Testis (tissue), 3 donors: ENCODE data around the gene KCTD21. TPM values are rescaled to one million over a fixed set of nuclear protein-coding genes. Genes with fewer than 3 reads are reported as not detected.
A peak's percentile ranks its signal among the peaks of the same experiment; 100 is the strongest.

Experiments
- DNase-seq: peaks from one replicate; pipeline ENCODE4 v3.0.0-alpha.2; 2019
- H3K27ac ChIP-seq, 2 donors: fragments of 200-600 bp; sonication (generic); one replicate each; pipeline ENCODE4 v1.5.1; 2019
- H3K27me3 ChIP-seq: fragments of 200-600 bp; sonication (generic); one replicate; pipeline ENCODE4 v1.5.1; 2019
- H3K36me3 ChIP-seq: fragments of 200-600 bp; sonication (generic); one replicate; pipeline ENCODE4 v1.5.1; 2017; ENCODE audit warnings: low read depth; ENCODE audit errors: missing control alignments
- H3K4me1 ChIP-seq: fragments of 200-600 bp; sonication (generic); one replicate; pipeline ENCODE4 v1.5.1; 2019
- H3K4me3 ChIP-seq, 2 donors: fragments of 200-600 bp; sonication (generic); one replicate each; pipeline ENCODE4 v1.5.1; 2017 to 2019
- H3K9me3 ChIP-seq: fragments of 200-600 bp; sonication (generic); one replicate; pipeline ENCODE4 v1.5.1; 2017
- POLR2A ChIP-seq: fragments of 450-650 bp; IDR thresholded peaks from one replicate; pipeline ENCODE4 v1.6.1; 2017; ENCODE audit warnings: antibody characterized with exemption, mild to moderate bottlenecking, moderate library complexity
- WGBS, 2 donors: methylation state at CpG; one replicate each; pipeline ENCODE4 v1.1.5; 2018; 5-methylcytosine and 5-hydroxymethylcytosine counted together
- intact Hi-C: fragments of 100-400 bp; cut with DNase I; formaldehyde crosslinking; loops from one replicate; pipeline ENCODE4 v1.15.1; 2023; ENCODE audit warnings: low total_unique reads
- polyA plus RNA-seq: library from polyadenylated mRNA; stranded (reverse); fragments of 350-450 nt; fragmentation: Illumina TruSeq; extraction: RNeasy Lipid Tissue Mini Kit (QIAGEN cat#74804); gene quantifications from one replicate; pipeline ENCODE4 v1.2.3, GENCODE V29; 2014; ENCODE audit warnings: low read depth, low replicate concordance; ENCODE audit not compliant: insufficient read depth
- total RNA-seq, 2 donors: library from RNA; depleted of rRNA; stranded (reverse); fragments of >200 nt; gene quantifications; one replicate each; pipeline ENCODE4 v1.2.3, GENCODE V29; 2016
- TF ChIP-seq, protein P1 (sequence below), 3 experiments: fragments of 450-650 bp in 2 of 3; fragments of 200-600 bp in 1 of 3; sonication (generic) in 1 of 3; IDR thresholded peaks; one replicate each; pipeline ENCODE4 v1.5.1; 2016 to 2019; ENCODE audit warnings: antibody characterized with exemption in 3 of 3, mild to moderate bottlenecking in 2 of 3, moderate library complexity in 1 of 3

KCTD21 gene
- total and polyA plus RNA-seq, 3 donors from 2014 or later, result 10.2 to 14.7 (median 14.2) TPM

DNA sequence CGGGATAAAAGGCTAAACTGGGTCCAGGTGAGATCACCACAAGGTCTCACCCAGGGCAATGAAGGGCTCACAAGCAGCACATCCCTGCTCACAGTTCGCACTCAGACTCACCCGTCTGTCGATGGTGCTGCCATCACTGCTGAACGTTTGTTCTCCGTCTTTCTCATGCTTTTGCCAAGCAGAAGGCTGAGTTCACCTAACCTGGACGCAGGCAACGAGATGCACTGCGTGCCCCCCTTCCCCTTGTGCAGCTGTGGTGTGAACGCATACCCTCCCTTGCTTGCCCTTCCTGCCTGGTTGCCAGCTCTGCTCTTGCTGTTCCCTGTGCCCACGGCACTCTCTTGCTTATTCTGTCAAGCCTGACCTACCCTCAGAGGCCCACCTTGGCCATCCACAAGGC lies 18.0 kb downstream of the KCTD21 start:
- no peak for TF ChIP-seq POLR2A
- TF ChIP-seq, protein P1, sequence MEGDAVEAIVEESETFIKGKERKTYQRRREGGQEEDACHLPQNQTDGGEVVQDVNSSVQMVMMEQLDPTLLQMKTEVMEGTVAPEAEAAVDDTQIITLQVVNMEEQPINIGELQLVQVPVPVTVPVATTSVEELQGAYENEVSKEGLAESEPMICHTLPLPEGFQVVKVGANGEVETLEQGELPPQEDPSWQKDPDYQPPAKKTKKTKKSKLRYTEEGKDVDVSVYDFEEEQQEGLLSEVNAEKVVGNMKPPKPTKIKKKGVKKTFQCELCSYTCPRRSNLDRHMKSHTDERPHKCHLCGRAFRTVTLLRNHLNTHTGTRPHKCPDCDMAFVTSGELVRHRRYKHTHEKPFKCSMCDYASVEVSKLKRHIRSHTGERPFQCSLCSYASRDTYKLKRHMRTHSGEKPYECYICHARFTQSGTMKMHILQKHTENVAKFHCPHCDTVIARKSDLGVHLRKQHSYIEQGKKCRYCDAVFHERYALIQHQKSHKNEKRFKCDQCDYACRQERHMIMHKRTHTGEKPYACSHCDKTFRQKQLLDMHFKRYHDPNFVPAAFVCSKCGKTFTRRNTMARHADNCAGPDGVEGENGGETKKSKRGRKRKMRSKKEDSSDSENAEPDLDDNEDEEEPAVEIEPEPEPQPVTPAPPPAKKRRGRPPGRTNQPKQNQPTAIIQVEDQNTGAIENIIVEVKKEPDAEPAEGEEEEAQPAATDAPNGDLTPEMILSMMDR (IDR thresholded peaks at IDR 0.05), result no peak
- intact Hi-C loops, result no loop called here
- 90% methylated on average over 10 to 11 of the region's 11 CpGs for WGBS, 2 donors
- no peak overlapping the region for H3K4me3 ChIP-seq
- no peaks in the 10 kb centered on the region for H3K9me3 ChIP-seq
- H3K27me3 ChIP-seq, result no peaks in the 10 kb centered on the region
- no peak for DNase-seq
- H3K4me1 ChIP-seq, result peaks cover 29% of the 10 kb centered on the region
- no peaks in the 10 kb centered on the region for H3K36me3 ChIP-seq
- H3K27ac ChIP-seq, result peak overlapping the region in 1 of 2 donors; percentile 87

GRCh38 chr11:78168539-78169477 lies 19.6 kb downstream of the KCTD21 start:
- peak; percentile 65 for DNase-seq
- intact Hi-C loops, result no loop called here

GRCh38 chr11:78166855-78167469 lies 21.5 kb downstream of the KCTD21 start:
- peak overlapping the region in 1 of 2 donors; percentile 74 for H3K27ac ChIP-seq

More at GRCh38 chr11:78168539-78169477, 19.6 kb downstream of the KCTD21 start:
- no peaks in the 10 kb centered on the region for H3K9me3 ChIP-seq
- whole genome bisulfite sequencing, 2 donors, result 39 to 52% methylated on average over 8 to 17 of the region's 17 CpGs
- TF ChIP-seq POLR2A, result no peak
- TF ChIP-seq, protein P1 (IDR thresholded peaks at IDR 0.05), result no peak
- H3K36me3 ChIP-seq, result no peaks in the 10 kb centered on the region
- H3K27me3 ChIP-seq, result no peaks in the 10 kb centered on the region
- H3K4me3 ChIP-seq, result no peak overlapping the region
- H3K4me1 ChIP-seq, result peaks cover 32% of the 10 kb centered on the region
- peak overlapping the region; percentile 70 to 87 for H3K27ac ChIP-seq

GRCh38 chr11:78164471-78164870 lies 24.0 kb downstream of the KCTD21 start:
- H3K4me1 ChIP-seq, result peaks cover 39% of the 10 kb centered on the region
- intact Hi-C loops, result no loop called here
- H3K27ac ChIP-seq, result no peak overlapping the region

More at GRCh38 chr11:78166855-78167469, 21.5 kb downstream of the KCTD21 start:
- intact Hi-C loops, result no loop called here
- no peaks in the 10 kb centered on the region for H3K36me3 ChIP-seq
- H3K9me3 ChIP-seq, result no peaks in the 10 kb centered on the region
- peaks cover 40% of the 10 kb centered on the region for H3K4me1 ChIP-seq
- H3K4me3 ChIP-seq, result no peak overlapping the region
- DNase-seq, result no peak
- no peak for TF ChIP-seq POLR2A
- TF ChIP-seq, protein P1 (IDR thresholded peaks at IDR 0.05), result no peak
- H3K27me3 ChIP-seq, result no peaks in the 10 kb centered on the region
- WGBS, 2 donors, result 54 to 64% methylated on average over 6 of the region's 6 CpGs

More at GRCh38 chr11:78164471-78164870, 24.0 kb downstream of the KCTD21 start:
- Histone ChIP-seq H3K36me3 (no peaks in the 10 kb centered on the region), H3K4me3 (no peak overlapping the region), H3K9me3 (no peaks in the 10 kb centered on the region), H3K27me3 (no peaks in the 10 kb centered on the region)
- no peak for DNase-seq
- TF ChIP-seq, protein P1 (IDR thresholded peaks at IDR 0.05), result no peak
- no peak for TF ChIP-seq POLR2A
- WGBS, 2 donors, result 93 to 100% methylated on average over 2 of the region's 2 CpGs
